Coronary artery (tissue), 2 donors: ENCODE results near the gene CMIP.

ENCODE experiments used
- DNase-seq: peaks from one replicate; pipeline ENCODE4 v3.0.0-alpha.2; 2017; ENCODE audit warnings: low spot score
- H3K27ac ChIP-seq, 2 donors: fragments of 200-600 bp; sonication (generic); one replicate each; pipeline ENCODE4 v1.5.1; 2016 to 2019
- H3K4me3 ChIP-seq: fragments of 200-600 bp; sonication (generic); 2 replicates; pipeline ENCODE4 v1.5.1; 2016; ENCODE audit warnings: mild to moderate bottlenecking, moderate library complexity
- CTCF ChIP-seq: fragments of 200-600 bp; sonication (generic); IDR thresholded peaks from one replicate; pipeline ENCODE4 v1.5.1; 2019; ENCODE audit warnings: antibody characterized with exemption

The CMIP gene

GRCh38 chr16:81568749-81569087 lies 124.1 kb downstream of the CMIP start:
- Histone ChIP-seq H3K4me3 (no peak overlapping the region), H3K27ac (no peak overlapping the region)
- no peak for TF ChIP-seq CTCF
- no peak for DNase-seq

- no peak for TF ChIP-seq CTCF
- Histone ChIP-seq H3K4me3 (no peak overlapping the region), H3K27ac (no peak overlapping the region)
- no peak for DNase-seq
Observed at GRCh38 chr16:81569361-81570034, 124.9 kb downstream of the CMIP start.

- Histone ChIP-seq H3K4me3 (no peak overlapping the region), H3K27ac (no peak overlapping the region)
- no peak for TF ChIP-seq CTCF
- no peak for DNase-seq
Observed at GRCh38 chr16:81570151-81570846, 125.7 kb downstream of the CMIP start.

GRCh38 chr16:81571175-81571574 lies 126.6 kb downstream of the CMIP start:
- H3K27ac ChIP-seq = no peak overlapping the region

GRCh38 chr16:81571592-81572385 lies 127.2 kb downstream of the CMIP start:
- no peak for TF ChIP-seq CTCF
- Histone ChIP-seq H3K4me3 (no peak overlapping the region), H3K27ac (no peak overlapping the region)
- no peak for DNase-seq

More at GRCh38 chr16:81571175-81571574, 126.6 kb downstream of the CMIP start:
- DNase-seq = no peak
- H3K4me3 ChIP-seq = no peak overlapping the region
- TF ChIP-seq CTCF = no peak

GRCh38 chr16:81572386-81573144 lies 128.0 kb downstream of the CMIP start:
- no peak for TF ChIP-seq CTCF
- H3K27ac ChIP-seq = no peak overlapping the region
- DNase-seq = no peak

More at GRCh38 chr16:81572386-81573144, 128.0 kb downstream of the CMIP start:
- no peak overlapping the region for H3K4me3 ChIP-seq
